Memory B cell (primary cell): ENCODE measurements around the gene BCAR1.
"Not testable (repeated sequence)": the region's sequence is repeated elsewhere in the genome, so short reads cannot be mapped to it uniquely, and the experiment has no call there.

ENCODE experiments used
- ATAC-seq: fragments of 150-1000 bp; cut with Tn5 transposase; 2 replicates; pipeline ENCODE4 v1.10.0; 2021; ENCODE audit warnings: low read depth, mild to moderate bottlenecking, moderate library complexity
- DNase-seq, 2 donors: peaks; one replicate each; pipeline ENCODE4 v3.0.0; 2022; ENCODE audit warnings: low spot score in 2 of 2
- H3K27ac Mint-ChIP-seq: one replicate; pipeline ENCODE4 v1.8.0; 2022; ENCODE audit warnings: mild to moderate bottlenecking, moderate library complexity, mixed read lengths
- H3K27me3 Mint-ChIP-seq: one replicate; pipeline ENCODE4 v1.8.0; 2022; ENCODE audit warnings: mixed read lengths
- H3K36me3 Mint-ChIP-seq: one replicate; pipeline ENCODE4 v1.8.0; 2022; ENCODE audit warnings: mild to moderate bottlenecking, mixed read lengths
- H3K4me1 Mint-ChIP-seq: one replicate; pipeline ENCODE4 v1.8.0; 2022; ENCODE audit warnings: mixed read lengths
- H3K4me3 Mint-ChIP-seq: one replicate; pipeline ENCODE4 v1.8.0; 2022; ENCODE audit warnings: mild to moderate bottlenecking, moderate library complexity, mixed read lengths
- H3K9me3 Mint-ChIP-seq: one replicate; pipeline ENCODE4 v1.8.0; 2022; ENCODE audit warnings: mixed read lengths

BCAR1 gene

DNA sequence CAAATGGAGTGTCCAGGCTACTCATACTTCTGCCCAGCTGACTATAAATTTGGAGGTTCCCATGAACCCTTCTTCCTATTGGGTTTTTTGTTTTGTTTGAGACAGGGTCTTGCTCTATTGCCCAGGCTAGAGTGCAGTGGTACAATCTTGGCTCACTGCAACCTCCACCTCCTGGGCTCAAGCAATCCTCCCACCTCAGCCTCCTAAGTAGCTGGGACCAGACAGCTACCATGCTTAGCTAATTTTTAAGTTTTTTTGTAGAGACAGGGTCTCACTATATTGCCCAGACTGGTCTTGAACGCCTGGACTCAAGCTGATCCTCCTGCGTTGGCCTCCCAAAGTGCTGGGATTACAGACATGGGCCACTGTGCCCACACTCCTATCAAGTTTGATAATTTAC lies 29.6 kb upstream of the BCAR1 start:
- not testable (repeated sequence) for H3K4me3 Mint-ChIP-seq, H3K27me3 Mint-ChIP-seq, ATAC-seq, H3K9me3 Mint-ChIP-seq, H3K36me3 Mint-ChIP-seq, H3K27ac Mint-ChIP-seq, H3K4me1 Mint-ChIP-seq, DNase-seq

GRCh38 chr16:75280331-75280804 lies 28.9 kb upstream of the BCAR1 start:
- Mint-ChIP-seq H3K4me3 (no peak overlapping the region), H3K4me1 (no peaks in the 10 kb centered on the region), H3K27ac (no peak overlapping the region), H3K9me3 (no peaks in the 10 kb centered on the region), H3K36me3 (peaks cover 4% of the 10 kb centered on the region), H3K27me3 (peaks cover 3% of the 10 kb centered on the region)
- ATAC-seq: no peak
- DNase-seq: no peak

DNA sequence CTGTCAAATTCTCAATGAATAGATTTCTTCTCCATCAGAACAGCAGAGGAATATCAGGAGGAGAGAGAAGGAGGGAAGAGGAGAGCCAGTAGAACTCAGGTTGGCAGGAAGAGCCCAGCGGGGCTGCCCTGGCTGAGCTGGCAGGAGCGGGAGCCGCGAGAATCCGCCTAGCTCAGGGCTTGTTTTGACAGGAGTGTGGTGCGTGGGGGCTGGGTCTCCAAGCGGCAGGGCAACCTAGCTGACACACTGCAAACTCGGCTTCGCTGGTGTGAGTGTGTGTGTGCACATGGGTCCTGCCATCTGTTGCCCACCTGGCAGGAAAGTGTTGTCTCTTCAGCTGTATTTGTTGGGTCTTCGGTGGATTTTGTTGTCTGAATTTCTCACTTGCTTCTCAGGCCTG lies 27.9 kb upstream of the BCAR1 start:
- DNase-seq (no peak), ATAC-seq (no peak)
- peaks cover 2% of the 10 kb centered on the region for H3K36me3 Mint-ChIP-seq
- H3K9me3 Mint-ChIP-seq: peaks cover 2% of the 10 kb centered on the region
- H3K4me1 Mint-ChIP-seq: no peaks in the 10 kb centered on the region
- H3K4me3 Mint-ChIP-seq: no peak overlapping the region
- no peak overlapping the region for H3K27ac Mint-ChIP-seq
- peaks cover 6% of the 10 kb centered on the region for H3K27me3 Mint-ChIP-seq

DNA sequence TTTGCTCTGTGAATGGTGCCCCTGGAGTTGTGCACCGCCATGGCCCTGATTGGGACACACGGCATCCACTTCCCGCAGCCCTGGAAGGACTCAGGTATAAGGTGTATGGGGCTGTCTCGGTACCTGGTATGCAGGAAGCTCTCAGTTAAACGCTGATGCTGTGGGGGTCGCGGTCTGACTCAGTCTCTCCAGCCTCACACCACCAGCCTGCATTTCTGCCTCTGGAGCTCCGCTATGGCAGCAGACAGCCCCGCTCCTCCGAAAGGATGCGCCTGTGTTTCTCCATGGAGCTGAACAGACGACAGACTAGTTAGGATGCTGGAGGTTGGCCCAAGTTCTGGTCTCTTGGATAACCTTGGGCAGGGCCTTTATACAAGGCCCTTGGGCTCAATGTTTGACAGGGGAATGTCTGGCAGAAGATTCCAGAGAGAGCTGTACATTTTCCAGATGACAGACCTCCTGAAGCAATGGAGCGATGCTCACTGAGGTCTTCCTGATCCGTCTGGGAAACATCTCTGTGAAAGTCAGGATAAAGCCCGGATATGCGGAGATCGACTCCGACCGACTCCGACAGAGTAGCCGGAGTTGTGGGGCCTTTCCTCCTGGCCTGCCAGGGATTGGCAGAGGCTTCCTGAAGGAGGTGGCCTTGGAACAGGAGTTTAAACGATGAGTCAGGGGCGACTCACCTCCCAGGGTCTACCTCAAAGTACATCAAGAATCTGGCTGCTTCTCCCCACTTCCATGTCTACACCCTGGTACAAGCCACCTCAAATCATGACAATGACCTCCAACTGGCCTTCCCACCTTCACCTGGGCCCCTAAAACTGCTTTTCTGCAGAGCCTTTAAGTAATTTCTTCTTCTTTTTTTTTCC lies 21.9 kb upstream of the BCAR1 start:
- DNase-seq (no peak), ATAC-seq (no peak)
- peaks cover 2% of the 10 kb centered on the region for H3K9me3 Mint-ChIP-seq
- peaks cover 2% of the 10 kb centered on the region for H3K36me3 Mint-ChIP-seq
- H3K4me3 Mint-ChIP-seq: no peak overlapping the region
- H3K4me1 Mint-ChIP-seq: no peaks in the 10 kb centered on the region
- no peak overlapping the region for H3K27ac Mint-ChIP-seq
- H3K27me3 Mint-ChIP-seq: peaks cover 18% of the 10 kb centered on the region

- H3K27ac Mint-ChIP-seq, DNase-seq, H3K4me3 Mint-ChIP-seq: not testable (repeated sequence)
Measured at GRCh38 chr16:75272629-75273028, 21.2 kb upstream of the BCAR1 start.

DNA sequence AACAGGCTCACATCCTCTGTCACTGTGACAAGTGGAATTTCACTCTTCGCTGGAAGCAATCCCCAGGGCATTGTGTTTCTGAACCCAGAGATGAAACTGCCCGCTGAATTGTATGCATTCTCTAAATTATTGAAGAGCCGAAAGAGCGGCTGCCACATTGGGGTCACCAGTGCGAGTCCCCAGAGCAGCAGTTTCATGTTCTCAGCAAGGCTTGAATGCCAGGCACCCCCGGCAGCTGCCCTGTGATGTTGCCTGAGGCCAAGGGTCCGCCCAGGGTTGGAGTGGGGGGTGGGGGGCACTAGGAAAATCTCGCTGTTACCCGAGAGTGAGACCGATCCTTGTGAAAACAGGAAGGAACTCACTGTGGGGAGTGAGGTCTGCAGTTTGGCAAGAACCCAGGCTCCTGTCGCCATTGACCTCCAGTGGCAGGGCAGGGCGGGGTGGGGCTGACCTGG lies 20.7 kb upstream of the BCAR1 start:
- no peak for ATAC-seq
- Mint-ChIP-seq H3K27ac (no peak overlapping the region), H3K4me3 (no peak overlapping the region), H3K9me3 (peaks cover 2% of the 10 kb centered on the region), H3K27me3 (peaks cover 20% of the 10 kb centered on the region), H3K4me1 (no peaks in the 10 kb centered on the region), H3K36me3 (peaks cover 2% of the 10 kb centered on the region)
- no peak for DNase-seq

More at GRCh38 chr16:75272629-75273028, 21.2 kb upstream of the BCAR1 start:
- H3K9me3 Mint-ChIP-seq, H3K4me1 Mint-ChIP-seq, ATAC-seq, H3K36me3 Mint-ChIP-seq: not testable (repeated sequence)
- peaks cover 18% of the 10 kb centered on the region for H3K27me3 Mint-ChIP-seq

DNA sequence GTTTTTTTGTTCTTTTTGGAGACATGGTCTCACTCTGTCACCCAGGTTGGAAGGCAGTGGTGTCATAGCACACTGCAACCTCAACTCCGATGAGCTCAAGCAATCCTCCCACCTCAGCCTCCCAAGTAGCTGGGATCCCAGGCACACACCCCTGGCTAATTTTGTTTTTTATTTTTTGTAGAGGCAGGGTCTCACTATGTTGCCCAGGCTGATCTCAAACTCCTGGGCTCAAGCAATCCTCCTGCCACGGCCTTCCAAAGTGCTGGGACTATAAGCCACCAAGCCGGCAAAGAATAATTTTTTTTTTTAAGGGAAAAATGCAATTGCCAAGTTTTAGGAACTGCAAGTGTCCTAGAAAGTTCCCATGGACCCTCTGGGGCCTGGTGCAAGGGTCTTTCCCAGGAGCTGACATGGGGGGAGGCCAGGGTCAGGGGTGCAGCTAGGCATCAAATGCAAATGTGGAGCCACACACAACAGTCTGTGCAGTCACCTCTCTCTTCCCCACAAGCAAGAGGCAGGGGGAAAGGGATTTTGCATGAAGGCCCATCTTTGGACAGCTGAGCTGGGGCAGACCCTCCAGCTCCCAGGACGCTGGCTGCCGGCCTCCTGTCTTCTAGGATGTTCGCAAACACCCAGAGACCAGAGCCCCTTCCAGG lies 20.1 kb upstream of the BCAR1 start:
- Mint-ChIP-seq H3K4me3 (no peak overlapping the region), H3K36me3 (peaks cover 2% of the 10 kb centered on the region), H3K9me3 (peaks cover 2% of the 10 kb centered on the region), H3K27me3 (peaks cover 21% of the 10 kb centered on the region), H3K4me1 (peaks cover under 1% of the 10 kb centered on the region), H3K27ac (no peak overlapping the region)
- ATAC-seq: no peak
- DNase-seq: no peak

DNA sequence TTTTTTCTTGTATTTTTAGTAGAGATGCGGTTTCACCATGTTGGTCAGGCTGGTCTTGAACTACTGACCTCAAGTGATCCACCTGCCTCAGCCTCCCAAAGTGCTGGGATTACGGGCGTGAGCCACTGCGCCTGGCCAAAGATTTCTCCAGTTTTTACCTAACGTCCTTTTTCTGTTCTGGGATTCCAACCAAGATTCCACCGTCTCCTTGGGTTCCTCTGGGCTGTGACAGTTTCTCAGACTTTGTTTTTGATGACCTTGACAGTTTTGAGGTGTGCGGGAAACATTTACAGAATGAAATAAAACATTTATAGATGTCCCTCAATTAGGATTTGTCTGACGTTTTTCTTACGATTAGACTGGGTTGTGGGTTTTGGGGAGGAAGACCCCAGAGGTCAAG lies 17.9 kb upstream of the BCAR1 start:
- not testable (repeated sequence) for H3K27ac Mint-ChIP-seq, H3K4me3 Mint-ChIP-seq, H3K4me1 Mint-ChIP-seq, ATAC-seq, H3K36me3 Mint-ChIP-seq, H3K9me3 Mint-ChIP-seq, DNase-seq
- H3K27me3 Mint-ChIP-seq: peaks cover 23% of the 10 kb centered on the region

DNA sequence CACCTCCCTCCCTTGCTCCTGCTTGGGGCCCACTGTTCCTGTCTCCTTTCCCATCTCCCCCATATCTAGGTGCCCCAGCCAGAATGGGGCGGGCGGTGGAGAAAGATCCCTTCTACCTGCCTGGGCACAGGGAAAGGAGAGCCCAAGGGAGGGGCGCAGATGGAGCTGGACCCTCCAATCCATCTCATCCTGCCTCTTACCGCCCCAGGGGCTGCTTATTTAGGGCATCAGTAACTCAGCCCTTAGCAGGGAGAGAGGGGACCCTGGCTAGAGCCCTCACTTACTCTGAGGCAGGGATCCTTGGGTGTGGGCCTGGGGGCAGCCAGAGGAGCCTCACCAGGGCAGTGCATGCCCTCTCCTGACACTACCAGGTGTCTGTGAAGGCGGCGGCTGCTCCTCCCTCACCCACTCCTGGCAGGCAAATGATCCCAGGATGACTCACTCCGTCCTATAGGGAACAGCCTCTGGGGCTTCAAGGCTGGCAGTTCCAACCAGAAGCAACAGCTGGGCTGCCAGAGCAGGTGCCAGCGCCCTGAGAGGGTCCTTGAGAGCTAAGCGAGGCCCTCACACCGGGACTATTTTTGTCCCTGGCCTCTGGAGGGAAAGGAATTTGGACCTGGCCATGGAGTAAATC lies 16.3 kb upstream of the BCAR1 start:
- H3K4me1 Mint-ChIP-seq: peaks cover 4% of the 10 kb centered on the region
- no peak overlapping the region for H3K4me3 Mint-ChIP-seq
- ATAC-seq (no peak), DNase-seq (no peak)
- no peaks in the 10 kb centered on the region for H3K36me3 Mint-ChIP-seq
- no peaks in the 10 kb centered on the region for H3K9me3 Mint-ChIP-seq
- H3K27me3 Mint-ChIP-seq: peaks cover 23% of the 10 kb centered on the region
- H3K27ac Mint-ChIP-seq: no peak overlapping the region

DNA sequence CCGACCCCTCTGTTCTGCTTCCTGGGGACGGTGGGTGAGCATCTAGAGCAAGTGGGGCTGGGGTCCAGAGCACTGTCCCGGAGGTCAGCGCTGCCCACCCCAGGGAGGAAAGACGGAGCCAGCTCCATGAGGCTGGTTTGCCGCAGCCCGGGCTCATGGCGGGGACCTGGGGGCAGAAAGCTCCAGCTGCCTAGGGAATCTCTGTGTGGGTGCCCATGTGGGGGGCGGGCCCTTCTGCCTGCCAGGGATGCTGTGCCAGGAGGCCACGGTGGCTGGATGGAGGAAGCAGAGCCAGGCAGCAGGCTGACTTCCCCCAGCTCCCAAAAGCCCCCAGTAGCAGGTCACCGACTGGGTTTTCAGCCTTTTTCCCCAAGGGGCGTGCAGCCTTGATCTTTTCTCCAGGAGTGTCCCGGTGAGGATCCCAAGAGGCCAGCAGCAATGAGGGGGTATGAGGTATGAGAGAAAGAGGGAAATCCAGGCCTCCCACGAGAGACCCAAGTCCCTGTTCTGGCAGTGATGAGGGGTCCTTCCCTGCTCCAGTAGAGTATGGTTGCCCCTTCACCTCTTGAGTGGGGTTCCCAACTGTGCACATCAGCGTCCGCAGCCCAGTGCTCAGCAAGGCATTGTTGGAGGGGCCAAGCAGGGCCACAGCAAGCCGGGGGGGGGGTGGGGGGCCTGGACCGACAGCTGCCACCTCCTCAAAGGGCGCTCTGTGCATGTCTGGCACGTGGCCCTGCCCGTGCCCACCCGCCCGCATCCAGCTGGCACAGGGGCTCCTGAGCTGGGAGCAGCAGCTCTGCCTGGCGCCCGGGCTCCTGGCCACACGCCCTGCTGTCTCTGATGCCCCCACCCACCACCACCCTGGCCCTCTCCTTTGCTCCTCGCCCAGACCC lies 15.6 kb upstream of the BCAR1 start:
- ATAC-seq (no peak), DNase-seq (no peak)
- Mint-ChIP-seq H3K4me1 (peaks cover 4% of the 10 kb centered on the region), H3K9me3 (no peaks in the 10 kb centered on the region), H3K27ac (no peak overlapping the region), H3K36me3 (no peaks in the 10 kb centered on the region), H3K4me3 (peak overlapping the region; percentile 84), H3K27me3 (peaks cover 26% of the 10 kb centered on the region)

GRCh38 chr16:75265911-75266701 lies 14.7 kb upstream of the BCAR1 start:
- H3K27ac Mint-ChIP-seq: no peak overlapping the region
- peaks cover 30% of the 10 kb centered on the region for H3K27me3 Mint-ChIP-seq
- no peak for DNase-seq
- peaks cover 4% of the 10 kb centered on the region for H3K4me1 Mint-ChIP-seq
- no peaks in the 10 kb centered on the region for H3K9me3 Mint-ChIP-seq
- peak overlapping the region; percentile 84 for H3K4me3 Mint-ChIP-seq
- no peaks in the 10 kb centered on the region for H3K36me3 Mint-ChIP-seq
- peak; percentile 41 for ATAC-seq

DNA sequence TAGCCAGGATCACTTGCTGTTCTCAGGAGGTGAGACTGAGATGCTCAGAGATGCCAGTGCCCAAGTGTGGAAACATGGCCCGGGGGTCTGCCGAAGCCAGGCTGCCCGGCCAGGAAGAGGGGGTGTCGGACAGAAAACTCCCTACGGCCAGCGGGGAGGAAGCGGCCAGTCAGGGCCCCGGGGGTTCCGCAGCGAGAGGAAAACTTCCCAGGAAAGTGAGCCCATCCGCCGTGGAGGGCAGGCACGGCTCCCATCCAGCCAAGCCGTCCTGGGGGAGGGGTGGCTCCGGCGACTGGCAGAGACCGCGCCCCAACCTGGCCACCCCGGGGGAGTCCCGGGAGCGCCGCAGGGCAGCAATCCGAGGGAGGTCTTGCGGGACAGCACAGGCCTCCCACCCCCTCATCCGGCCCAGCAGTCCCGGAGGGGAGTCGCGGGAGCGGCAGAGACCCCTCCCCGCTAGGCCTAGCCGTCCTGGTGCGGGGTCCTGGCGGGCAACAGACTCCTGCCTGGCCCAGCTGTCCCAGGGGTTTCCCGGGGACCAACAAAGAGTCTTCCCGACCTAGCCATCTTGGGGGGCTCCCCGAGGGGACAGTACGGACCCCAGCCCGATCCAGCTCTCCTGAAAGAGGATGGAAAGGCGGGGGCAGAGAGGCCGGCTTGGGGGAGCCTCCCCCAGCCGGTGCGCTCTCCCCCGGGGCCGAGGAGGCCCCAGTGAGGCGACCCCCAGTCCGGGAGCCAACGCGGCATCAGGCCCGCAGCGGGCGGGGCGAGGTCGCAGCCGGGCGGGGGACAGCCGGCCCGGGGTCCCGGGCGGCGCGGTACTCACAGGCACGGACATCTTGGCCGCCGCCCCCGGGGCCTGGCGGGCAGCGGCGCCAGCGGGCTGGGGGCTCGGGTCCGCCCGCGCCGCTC lies 13.8 kb upstream of the BCAR1 start:
- H3K9me3 Mint-ChIP-seq: no peaks in the 10 kb centered on the region
- ATAC-seq (no peak), DNase-seq (no peak)
- no peak overlapping the region for H3K27ac Mint-ChIP-seq
- H3K36me3 Mint-ChIP-seq: no peaks in the 10 kb centered on the region
- H3K4me1 Mint-ChIP-seq: peaks cover 4% of the 10 kb centered on the region
- peaks cover 33% of the 10 kb centered on the region for H3K27me3 Mint-ChIP-seq
- peak overlapping the region; percentile 66 for H3K4me3 Mint-ChIP-seq
